Measurements from ENCODE around the gene WDFY4.

The WDFY4 gene

GRCh38 chr10:48737886-48738285 lies 53.2 kb downstream of the WDFY4 start:
- no peak overlapping the region for H3K27ac ChIP-seq
- no peaks in the 10 kb centered on the region for H3K36me3 ChIP-seq
- TF ChIP-seq, protein P1, sequence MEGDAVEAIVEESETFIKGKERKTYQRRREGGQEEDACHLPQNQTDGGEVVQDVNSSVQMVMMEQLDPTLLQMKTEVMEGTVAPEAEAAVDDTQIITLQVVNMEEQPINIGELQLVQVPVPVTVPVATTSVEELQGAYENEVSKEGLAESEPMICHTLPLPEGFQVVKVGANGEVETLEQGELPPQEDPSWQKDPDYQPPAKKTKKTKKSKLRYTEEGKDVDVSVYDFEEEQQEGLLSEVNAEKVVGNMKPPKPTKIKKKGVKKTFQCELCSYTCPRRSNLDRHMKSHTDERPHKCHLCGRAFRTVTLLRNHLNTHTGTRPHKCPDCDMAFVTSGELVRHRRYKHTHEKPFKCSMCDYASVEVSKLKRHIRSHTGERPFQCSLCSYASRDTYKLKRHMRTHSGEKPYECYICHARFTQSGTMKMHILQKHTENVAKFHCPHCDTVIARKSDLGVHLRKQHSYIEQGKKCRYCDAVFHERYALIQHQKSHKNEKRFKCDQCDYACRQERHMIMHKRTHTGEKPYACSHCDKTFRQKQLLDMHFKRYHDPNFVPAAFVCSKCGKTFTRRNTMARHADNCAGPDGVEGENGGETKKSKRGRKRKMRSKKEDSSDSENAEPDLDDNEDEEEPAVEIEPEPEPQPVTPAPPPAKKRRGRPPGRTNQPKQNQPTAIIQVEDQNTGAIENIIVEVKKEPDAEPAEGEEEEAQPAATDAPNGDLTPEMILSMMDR (IDR thresholded peaks at IDR 0.05; ENCODE audit: low read depth, low read length), result no peak
- no peaks in the 10 kb centered on the region for H3K9me3 ChIP-seq (ENCODE audit: severe bottlenecking)
- no peak overlapping the region for H3K4me3 ChIP-seq (ENCODE audit: low read depth, low read length)
- H3K27me3 ChIP-seq (ENCODE audit: insufficient read depth, low read depth, severe bottlenecking), result peaks cover 9% of the 10 kb centered on the region
- DNase-seq, result no peak

DNA sequence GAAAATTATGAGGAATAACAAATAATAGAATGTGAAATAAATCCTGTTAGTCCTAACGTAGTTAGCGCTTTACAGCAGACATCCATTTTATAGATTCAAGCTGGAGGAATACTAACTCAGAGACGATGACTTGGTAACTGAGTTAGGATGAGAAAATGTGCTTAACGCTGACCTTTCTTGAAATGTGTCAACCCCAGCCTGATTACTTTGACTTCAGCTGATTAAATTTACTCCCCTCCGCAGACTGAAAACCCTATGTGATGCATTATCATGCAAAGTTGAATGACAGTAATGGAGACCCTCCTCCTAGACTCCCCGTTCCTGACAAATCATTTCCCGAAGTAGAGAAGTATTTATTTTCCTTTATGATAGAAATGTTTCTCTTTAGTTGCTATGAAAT lies 54.5 kb downstream of the WDFY4 start:
- TF ChIP-seq, protein P1 (IDR thresholded peaks at IDR 0.05; ENCODE audit: low read depth, low read length), result no peak
- no peaks in the 10 kb centered on the region for H3K36me3 ChIP-seq
- H3K27me3 ChIP-seq (ENCODE audit: insufficient read depth, low read depth, severe bottlenecking), result peaks cover 11% of the 10 kb centered on the region
- no peak for DNase-seq
- H3K4me3 ChIP-seq (ENCODE audit: low read depth, low read length), result no peak overlapping the region
- no peaks in the 10 kb centered on the region for H3K9me3 ChIP-seq (ENCODE audit: severe bottlenecking)
- no peak overlapping the region for H3K27ac ChIP-seq

DNA sequence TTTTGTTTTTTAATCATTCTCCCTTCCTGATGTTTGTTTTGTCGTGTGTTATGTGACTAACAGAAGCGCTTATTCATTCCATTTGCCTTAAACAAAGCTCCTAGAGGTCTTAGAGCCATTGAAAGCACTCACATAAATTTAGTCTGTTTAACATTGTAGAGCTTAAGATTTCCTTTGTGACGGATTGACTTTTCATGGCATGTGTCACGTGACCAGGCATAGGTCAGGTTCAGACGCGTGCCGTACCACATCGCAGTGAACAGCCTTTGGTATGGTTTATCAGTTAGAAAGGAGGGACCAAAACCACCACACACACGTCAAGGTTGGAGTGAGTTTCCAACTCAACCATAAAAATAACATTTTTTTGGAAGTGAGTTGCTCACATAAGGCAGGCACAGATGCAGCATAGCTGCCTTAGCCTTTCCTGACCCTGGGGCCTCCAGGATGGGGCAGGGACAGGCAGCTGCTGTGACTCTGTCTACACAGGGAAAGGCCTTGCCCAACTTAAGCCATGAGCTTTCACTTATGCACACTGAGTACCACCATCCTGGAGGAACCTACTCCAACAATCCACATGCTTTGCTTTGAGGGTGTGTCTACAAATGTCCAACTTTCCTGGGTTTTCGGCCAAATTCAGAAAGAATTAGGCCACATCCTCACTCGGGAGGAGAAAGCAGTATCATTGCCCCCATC lies 55.5 kb downstream of the WDFY4 start:
- Histone ChIP-seq H3K27ac (no peak overlapping the region), H3K27me3 (ENCODE audit: insufficient read depth, low read depth, severe bottlenecking) (peaks cover 11% of the 10 kb centered on the region), H3K36me3 (no peaks in the 10 kb centered on the region), H3K4me3 (ENCODE audit: low read depth, low read length) (no peak overlapping the region), H3K9me3 (ENCODE audit: severe bottlenecking) (no peaks in the 10 kb centered on the region)
- DNase-seq, result no peak
- TF ChIP-seq, protein P1 (IDR thresholded peaks at IDR 0.05; ENCODE audit: low read depth, low read length), result no peak

DNA sequence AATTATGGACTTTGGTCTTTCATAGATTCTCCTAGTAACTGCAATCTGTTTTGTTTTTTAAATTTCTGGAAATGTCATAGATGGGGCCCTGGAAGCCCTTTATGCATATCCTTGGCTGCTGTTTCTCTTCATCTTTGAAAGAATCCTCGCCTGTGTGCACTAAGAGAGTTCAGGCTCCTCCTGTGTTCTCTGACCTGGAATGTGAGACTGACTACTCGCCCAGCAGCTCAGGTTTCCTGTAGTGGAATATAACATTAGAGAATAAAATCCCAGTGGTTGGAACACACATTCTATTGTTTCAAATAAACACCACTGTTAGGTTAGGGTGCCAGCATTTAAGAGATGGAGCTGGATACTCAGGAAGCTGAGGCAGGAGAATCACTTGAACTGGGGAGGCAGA lies 56.3 kb downstream of the WDFY4 start:
- no peak overlapping the region for H3K4me3 ChIP-seq (ENCODE audit: low read depth, low read length)
- no peak overlapping the region for H3K27ac ChIP-seq
- H3K27me3 ChIP-seq (ENCODE audit: insufficient read depth, low read depth, severe bottlenecking), result peaks cover 9% of the 10 kb centered on the region
- no peaks in the 10 kb centered on the region for H3K36me3 ChIP-seq
- DNase-seq, result no peak
- H3K9me3 ChIP-seq (ENCODE audit: severe bottlenecking), result no peaks in the 10 kb centered on the region
- TF ChIP-seq, protein P1 (IDR thresholded peaks at IDR 0.05; ENCODE audit: low read depth, low read length), result no peak

- no peaks in the 10 kb centered on the region for H3K9me3 ChIP-seq (ENCODE audit: severe bottlenecking)
- no peak overlapping the region for H3K4me3 ChIP-seq (ENCODE audit: low read depth, low read length)
- no peak overlapping the region for H3K27ac ChIP-seq
- H3K27me3 ChIP-seq (ENCODE audit: insufficient read depth, low read depth, severe bottlenecking), result peaks cover 6% of the 10 kb centered on the region
- H3K36me3 ChIP-seq, result no peaks in the 10 kb centered on the region
- DNase-seq, result no peak
- TF ChIP-seq, protein P1 (IDR thresholded peaks at IDR 0.05; ENCODE audit: low read depth, low read length), result no peak
Measured at GRCh38 chr10:48742891-48743860, 58.5 kb downstream of the WDFY4 start.
